Esophagus muscularis mucosa (tissue), 4 donors: ENCODE results near the gene HABP2. TPM values are rescaled to one million over a fixed set of nuclear protein-coding genes. Genes with fewer than 3 reads are reported as not detected.

Source experiments
- DNase-seq: peaks from one replicate; pipeline ENCODE4 v3.0.0-alpha.2; 2017; ENCODE audit errors: extremely low spot score
- H3K27ac ChIP-seq, 4 donors: fragments of 200-600 bp; sonication (generic); replicated peaks in 1 of 4; 1 replicate in 3 of 4; 2 replicates in 1 of 4; pipeline ENCODE4 v1.5.1; 2016 to 2019; ENCODE audit warnings: mild to moderate bottlenecking in 1 of 4
- H3K27me3 ChIP-seq, 4 donors: fragments of 200-600 bp; sonication (generic); one replicate each; pipeline versions ENCODE4 v1.5.1 to v1.6.0; 2016 to 2019
- H3K36me3 ChIP-seq, 4 donors: fragments of 200-600 bp; sonication (generic); one replicate each; pipeline ENCODE4 v1.5.1; 2016 to 2019
- H3K4me1 ChIP-seq, 4 donors: fragments of 200-600 bp; sonication (generic); one replicate each; pipeline ENCODE4 v1.5.1; 2016 to 2019
- H3K4me3 ChIP-seq, 4 donors: fragments of 200-600 bp; sonication (generic); 1 replicate in 2 of 4; 2 replicates in 2 of 4; pipeline ENCODE4 v1.5.1; 2016 to 2019; ENCODE audit warnings: mild to moderate bottlenecking in 4 of 4, moderate library complexity in 1 of 4
- H3K9me3 ChIP-seq, 4 donors: fragments of 200-600 bp; sonication (generic); 1 replicate in 3 of 4; 2 replicates in 1 of 4; pipeline ENCODE4 v1.5.1; 2016 to 2019
- EP300 ChIP-seq: sonication (generic); formaldehyde crosslinking; IDR thresholded peaks from one replicate; pipeline ENCODE4 v1.6.1; 2017; ENCODE audit warnings: antibody characterized with exemption
- POLR2A ChIP-seq: fragments of 450-650 bp; IDR thresholded peaks from one replicate; pipeline ENCODE4 v1.6.1; 2017; ENCODE audit warnings: antibody characterized with exemption, moderate library complexity, mild to moderate bottlenecking, low read depth
- POLR2AphosphoS5 ChIP-seq, 2 donors: sonication (generic); formaldehyde crosslinking; IDR thresholded peaks; one replicate each; pipeline ENCODE4 v1.6.1; 2017; ENCODE audit warnings: antibody characterized with exemption in 2 of 2
- WGBS: methylation state at CpG from one replicate; pipeline ENCODE4 v1.1.5; 2018; 5-methylcytosine and 5-hydroxymethylcytosine counted together
- intact Hi-C: fragments of 100-400 bp; cut with DNase I; formaldehyde crosslinking; loops from one replicate; pipeline ENCODE4 v1.15.1; 2023
- total RNA-seq, 4 donors: library from RNA; depleted of rRNA; stranded (reverse); fragments of >200 nt; gene quantifications; one replicate each; pipeline versions ENCODE4 v1.1.0 to v1.2.1, GENCODE V29; 2016
- TF ChIP-seq, protein P1 (sequence below), 3 experiments: fragments of 200-600 bp in 2 of 3; fragments of 450-650 bp in 1 of 3; sonication (generic) in 2 of 3; IDR thresholded peaks; one replicate each; pipeline ENCODE4 v1.5.1; 2017 to 2019; ENCODE audit warnings: antibody characterized with exemption in 3 of 3, mild to moderate bottlenecking in 2 of 3, moderate library complexity in 1 of 3

The HABP2 gene
- total RNA-seq, 4 donors from 2014 or later = not detected

DNA sequence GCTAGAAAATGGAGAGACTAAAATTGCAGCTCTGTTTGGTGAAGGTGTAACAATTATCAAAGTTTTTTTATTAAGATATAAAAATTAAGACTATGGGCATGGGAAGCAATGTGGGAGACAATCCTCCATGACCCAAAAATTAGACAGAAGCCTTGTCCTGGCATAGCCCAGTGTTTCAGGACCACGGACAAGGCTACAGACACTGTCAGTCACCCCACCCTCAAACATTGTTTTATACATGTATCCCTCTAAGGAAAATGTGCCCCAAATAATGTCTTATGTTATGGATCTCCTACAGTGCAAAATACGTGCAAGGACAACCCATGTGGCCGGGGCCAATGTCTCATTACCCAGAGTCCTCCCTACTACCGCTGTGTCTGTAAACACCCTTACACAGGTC lies 24.0 kb downstream of the HABP2 start:
- 61% methylated on average over 4 of the region's 4 CpGs for WGBS
- Histone ChIP-seq H3K9me3 (no peaks in the 10 kb centered on the region), H3K36me3 (no peaks in the 10 kb centered on the region), H3K4me1 (no peaks in the 10 kb centered on the region), H3K27me3 (no peaks in the 10 kb centered on the region), H3K4me3 (no peak overlapping the region), H3K27ac (no peak overlapping the region)
- TF ChIP-seq POLR2AphosphoS5 (IDR thresholded peaks at IDR 0.05) (no peak), EP300 (no peak), POLR2A (no peak)
- TF ChIP-seq, protein P1, sequence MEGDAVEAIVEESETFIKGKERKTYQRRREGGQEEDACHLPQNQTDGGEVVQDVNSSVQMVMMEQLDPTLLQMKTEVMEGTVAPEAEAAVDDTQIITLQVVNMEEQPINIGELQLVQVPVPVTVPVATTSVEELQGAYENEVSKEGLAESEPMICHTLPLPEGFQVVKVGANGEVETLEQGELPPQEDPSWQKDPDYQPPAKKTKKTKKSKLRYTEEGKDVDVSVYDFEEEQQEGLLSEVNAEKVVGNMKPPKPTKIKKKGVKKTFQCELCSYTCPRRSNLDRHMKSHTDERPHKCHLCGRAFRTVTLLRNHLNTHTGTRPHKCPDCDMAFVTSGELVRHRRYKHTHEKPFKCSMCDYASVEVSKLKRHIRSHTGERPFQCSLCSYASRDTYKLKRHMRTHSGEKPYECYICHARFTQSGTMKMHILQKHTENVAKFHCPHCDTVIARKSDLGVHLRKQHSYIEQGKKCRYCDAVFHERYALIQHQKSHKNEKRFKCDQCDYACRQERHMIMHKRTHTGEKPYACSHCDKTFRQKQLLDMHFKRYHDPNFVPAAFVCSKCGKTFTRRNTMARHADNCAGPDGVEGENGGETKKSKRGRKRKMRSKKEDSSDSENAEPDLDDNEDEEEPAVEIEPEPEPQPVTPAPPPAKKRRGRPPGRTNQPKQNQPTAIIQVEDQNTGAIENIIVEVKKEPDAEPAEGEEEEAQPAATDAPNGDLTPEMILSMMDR (IDR thresholded peaks at IDR 0.05) = no peak
- intact Hi-C loops = no loop called here
- no peak for DNase-seq

DNA sequence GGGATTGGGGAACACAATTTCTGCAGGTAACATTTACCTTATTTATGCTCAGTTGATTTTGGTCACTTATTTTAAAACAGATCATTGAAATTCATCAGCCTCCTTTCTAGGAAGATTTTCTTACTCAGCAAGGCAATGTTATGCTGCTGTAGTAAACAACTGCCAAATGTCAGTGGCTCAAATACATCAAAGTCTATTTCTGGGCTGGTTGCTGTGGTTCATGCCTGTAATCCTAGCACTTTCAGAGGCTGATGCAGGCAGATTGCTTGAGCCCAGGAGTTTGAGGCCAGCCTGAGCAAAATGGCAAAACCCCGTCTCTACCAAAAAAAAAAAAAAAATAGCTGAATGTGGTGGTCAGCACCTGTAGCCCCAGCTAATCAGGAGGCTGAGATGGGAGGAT lies 25.9 kb downstream of the HABP2 start:
- WGBS = 85% methylated on average over 1 of the region's 1 CpG

DNA sequence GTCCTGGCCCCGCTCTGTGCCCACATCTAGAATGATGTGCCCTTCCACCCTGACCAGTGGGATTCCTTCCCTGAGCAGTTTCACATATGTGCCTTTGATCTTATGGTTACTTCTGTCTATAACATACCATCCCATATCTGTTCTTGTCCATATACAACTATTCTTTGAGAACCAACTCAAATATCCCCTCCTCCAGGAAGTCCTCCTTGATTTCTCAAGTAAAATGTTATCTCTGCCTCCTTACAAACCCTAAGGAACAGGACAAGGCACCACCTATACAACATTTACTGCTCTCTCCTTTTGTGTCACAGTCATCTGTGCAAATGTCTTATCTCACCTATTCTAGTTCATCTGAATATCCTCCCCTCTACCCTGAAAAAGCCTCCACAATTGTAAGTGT lies 28.2 kb downstream of the HABP2 start:
- TF ChIP-seq POLR2A = no peak
- TF ChIP-seq, protein P1 (IDR thresholded peaks at IDR 0.05) = no peak
- 80% methylated on average over 1 of the region's 1 CpG for WGBS

More for the DNA sequence above, 25.9 kb downstream of the HABP2 start:
- intact Hi-C loops = no loop called here
- Histone ChIP-seq H3K9me3 (no peaks in the 10 kb centered on the region), H3K4me3 (no peak overlapping the region), H3K27me3 (no peaks in the 10 kb centered on the region), H3K36me3 (no peaks in the 10 kb centered on the region), H3K4me1 (no peaks in the 10 kb centered on the region), H3K27ac (no peak overlapping the region)
- TF ChIP-seq POLR2A (no peak), POLR2AphosphoS5 (IDR thresholded peaks at IDR 0.05) (no peak), EP300 (no peak)
- TF ChIP-seq, protein P1 (IDR thresholded peaks at IDR 0.05) = no peak
- no peak for DNase-seq

DNA sequence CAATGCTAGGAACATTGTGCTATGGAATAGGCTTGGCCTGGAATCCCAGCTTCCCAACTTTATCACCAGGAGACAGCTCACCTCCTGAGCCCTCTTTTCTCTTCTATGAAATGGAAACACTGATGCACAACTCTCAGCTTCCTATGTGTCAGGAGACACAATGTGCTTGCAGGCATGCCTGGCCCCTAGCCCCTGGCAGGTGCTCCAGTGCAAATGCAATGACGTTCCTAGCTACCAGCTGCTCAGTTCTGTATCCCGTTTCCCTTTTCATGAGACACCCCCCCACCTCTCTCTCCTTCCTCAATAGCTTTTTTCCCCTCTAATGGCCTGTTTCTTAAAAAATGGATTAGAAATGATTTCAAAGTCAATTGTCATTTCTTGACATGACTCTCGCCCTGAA lies 30.7 kb downstream of the HABP2 start:
- intact Hi-C loops = no loop called here
- DNase-seq = no peak
- H3K9me3 ChIP-seq = no peaks in the 10 kb centered on the region
- no peaks in the 10 kb centered on the region for H3K27me3 ChIP-seq
- H3K36me3 ChIP-seq = peaks cover 0 to 10% (median 0%) of the 10 kb centered on the region in 4 donors
- no peak for TF ChIP-seq POLR2A
- no peak for TF ChIP-seq POLR2AphosphoS5 (IDR thresholded peaks at IDR 0.05)
- TF ChIP-seq EP300 = no peak
- TF ChIP-seq, protein P1 (IDR thresholded peaks at IDR 0.05) = no peak
- H3K4me1 ChIP-seq = no peaks in the 10 kb centered on the region
- no peak overlapping the region for H3K4me3 ChIP-seq
- WGBS = 65% methylated on average over 3 of the region's 3 CpGs
- no peak overlapping the region for H3K27ac ChIP-seq

More for the DNA sequence above, 28.2 kb downstream of the HABP2 start:
- no peak overlapping the region for H3K4me3 ChIP-seq
- H3K27ac ChIP-seq = no peak overlapping the region
- no peaks in the 10 kb centered on the region for H3K27me3 ChIP-seq
- H3K36me3 ChIP-seq = no peaks in the 10 kb centered on the region
- no peaks in the 10 kb centered on the region for H3K4me1 ChIP-seq
- DNase-seq = no peak
- intact Hi-C loops = no loop called here
- H3K9me3 ChIP-seq = no peaks in the 10 kb centered on the region

DNA sequence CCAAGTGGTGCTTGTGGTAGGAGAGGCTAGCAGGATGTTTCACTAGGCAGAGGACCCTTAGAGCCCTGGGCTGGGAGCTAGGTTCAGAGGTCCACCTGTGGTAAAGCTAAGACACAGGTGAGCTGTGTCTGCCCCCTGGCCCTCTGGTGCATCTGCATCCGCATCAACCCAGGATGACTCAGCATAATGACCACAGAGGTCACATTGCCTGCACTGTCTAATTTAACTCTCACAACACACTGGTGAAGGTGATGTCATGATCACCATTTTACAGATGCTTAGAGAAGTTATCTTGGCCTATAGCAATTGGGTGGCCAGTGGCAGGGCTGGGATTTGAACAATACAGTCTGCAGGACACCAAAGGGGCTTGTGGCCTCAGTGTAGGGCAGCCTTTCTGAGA lies 33.1 kb downstream of the HABP2 start:
- DNase-seq = no peak
- no peaks in the 10 kb centered on the region for H3K27me3 ChIP-seq
- no peak overlapping the region for H3K4me3 ChIP-seq
- peaks cover 0 to 34% (median 0%) of the 10 kb centered on the region in 4 donors for H3K36me3 ChIP-seq
- H3K9me3 ChIP-seq = no peaks in the 10 kb centered on the region
- 71% methylated on average over 1 of the region's 1 CpG for WGBS
- no peaks in the 10 kb centered on the region for H3K4me1 ChIP-seq
- intact Hi-C loops = no loop called here
- H3K27ac ChIP-seq = no peak overlapping the region
- TF ChIP-seq, protein P1 (IDR thresholded peaks at IDR 0.05) = no peak
- TF ChIP-seq EP300 (no peak), POLR2A (no peak), POLR2AphosphoS5 (IDR thresholded peaks at IDR 0.05) (no peak)
